HEK293 (cell line): ENCODE measurements around the gene CELF4.

ENCODE experiments used
- CTCF ChIP-seq: fragments of 450-650 bp; formaldehyde crosslinking; IDR thresholded peaks from 2 replicates; pipeline ENCODE4 v1.5.1; 2016; ENCODE audit warnings: missing biosample characterization, missing genetic modification characterization
- MYNN ChIP-seq: fragments of 450-650 bp; formaldehyde crosslinking; IDR thresholded peaks from 2 replicates; pipeline ENCODE4 v1.5.1; 2016; ENCODE audit warnings: missing biosample characterization, missing genetic modification characterization, borderline replicate concordance
- ZBTB17 ChIP-seq: fragments of 450-650 bp; formaldehyde crosslinking; IDR thresholded peaks from 2 replicates; pipeline ENCODE4 v1.5.1; 2016; ENCODE audit warnings: missing biosample characterization, missing genetic modification characterization
- ZFHX2 ChIP-seq: fragments of 450-650 bp; formaldehyde crosslinking; conservative IDR thresholded peaks from 2 replicates; pipeline ENCODE4 v1.5.1; 2016; ENCODE audit warnings: missing biosample characterization, missing genetic modification characterization
- ZNF214 ChIP-seq: fragments of 450-650 bp; formaldehyde crosslinking; IDR thresholded peaks from 2 replicates; pipeline ENCODE4 v1.5.1; 2017; ENCODE audit warnings: missing biosample characterization, mild to moderate bottlenecking, missing genetic modification characterization, borderline replicate concordance
- ZNF292 ChIP-seq: fragments of 450-650 bp; formaldehyde crosslinking; IDR thresholded peaks from 2 replicates; pipeline ENCODE4 v1.5.1; 2016; ENCODE audit warnings: low read depth, missing biosample characterization, missing genetic modification characterization, borderline replicate concordance
- ZNF48 ChIP-seq: fragments of 450-650 bp; formaldehyde crosslinking; IDR thresholded peaks from 2 replicates; pipeline ENCODE4 v1.5.1; 2016; ENCODE audit warnings: missing biosample characterization, missing genetic modification characterization

- TF ChIP-seq CTCF (tag by site-specific recombination) (no peak), ZNF48 (tag by site-specific recombination) (no peak), ZBTB17 (no peak), MYNN (tag by site-specific recombination) (no peak), ZNF214 (tag by site-specific recombination) (no peak), ZFHX2 (tag by site-specific recombination) (no peak), ZNF292 (tag by site-specific recombination) (no peak)
These were observed 112.8 kb downstream of the CELF4 start for GRCh38 chr18:37452682-37453385.
